Panc1 (cell line): ENCODE measurements around the gene SLC25A6. TPM values are rescaled to one million over a fixed set of nuclear protein-coding genes. Genes with fewer than 3 reads are reported as not detected.

Source experiments
- ATAC-seq: fragments of 200-7000 bp; cut with Tn5 transposase; 2 replicates; pipeline ENCODE4 v1.9.1; 2020; ENCODE audit warnings: mild to moderate bottlenecking, moderate library complexity
- BruUV-seq: library from RNA; stranded (reverse); fragments of 400-500 nt; replicated peaks from 2 replicates; lab custom pipeline; 2021; lab: Mats Ljungman, UMichigan
- CTCF ChIA-PET: fragments of 300-600 bp; sonication (Branson Sonifier 250); formaldehyde crosslinking; loops from one replicate; lab custom pipeline; 2022; ENCODE audit warnings: antibody characterized with exemption; lab: Charles Lee
- POLR2A ChIA-PET: fragments of 300-600 bp; sonication (Branson Sonifier 250); formaldehyde crosslinking; loops from one replicate; lab custom pipeline; 2022; ENCODE audit warnings: antibody characterized with exemption; lab: Charles Lee
- DNase-seq: peaks from one replicate; pipeline ENCODE4 v3.0.0-alpha.2; 2010; ENCODE audit warnings: low read depth, low spot score
- H3K27ac ChIP-seq: 2 replicates; pipeline ENCODE4 v1.5.1; 2011; ENCODE audit warnings: mild to moderate bottlenecking, low read length, inconsistent platforms
- H3K27me3 ChIP-seq: fragments of 200-500 bp; sonication (Bioruptor generic); 2 replicates; pipeline ENCODE4 v1.6.0; 2014; ENCODE audit warnings: low read length, inconsistent platforms; ENCODE audit not compliant: control insufficient read depth, insufficient read depth
- H3K36me3 ChIP-seq: fragments of 200-500 bp; sonication (Bioruptor generic); 2 replicates; pipeline ENCODE4 v1.5.1; 2014; ENCODE audit warnings: inconsistent platforms, mild to moderate bottlenecking, low read length, moderate library complexity; ENCODE audit not compliant: control insufficient read depth, insufficient read depth
- H3K4me1 ChIP-seq: 2 replicates; pipeline ENCODE4 v1.5.1; 2011; ENCODE audit warnings: inconsistent platforms, mild to moderate bottlenecking, low read length, moderate library complexity; ENCODE audit not compliant: control insufficient read depth, insufficient read depth
- H3K4me3 ChIP-seq, 2 experiments: 2 replicates each; pipeline ENCODE4 v1.5.1; 2011 to 2012; ENCODE audit warnings: low read depth in 2 of 2, low read length in 2 of 2, mild to moderate bottlenecking in 2 of 2, inconsistent platforms in 1 of 2, moderate library complexity in 1 of 2
- H3K9me3 ChIP-seq: fragments of 200-500 bp; sonication (Bioruptor generic); 2 replicates; pipeline ENCODE4 v1.5.1; 2014; ENCODE audit warnings: low read depth, mild to moderate bottlenecking, inconsistent platforms, low read length, moderate library complexity; ENCODE audit not compliant: control insufficient read depth, insufficient read depth
- POLR2AphosphoS5 ChIP-seq: IDR thresholded peaks from 2 replicates; pipeline ENCODE4 v1.6.1; 2012; ENCODE audit warnings: mild to moderate bottlenecking, low read depth, low read length, moderate library complexity
- REST ChIP-seq, 2 experiments: IDR thresholded peaks; 2 replicates each; pipeline ENCODE4 v1.6.1; 2011 to 2012; ENCODE audit warnings: low read depth in 2 of 2, control low read depth in 1 of 2, low read length in 1 of 2, mild to moderate bottlenecking in 1 of 2, moderate library complexity in 1 of 2; ENCODE audit not compliant: insufficient read depth in 1 of 2
- SIN3A ChIP-seq: IDR thresholded peaks from 2 replicates; pipeline ENCODE4 v1.6.1; 2012; ENCODE audit warnings: low read depth, mild to moderate bottlenecking, low read length, moderate library complexity, borderline replicate concordance; ENCODE audit not compliant: insufficient read depth
- TCF7L2 ChIP-seq: IDR thresholded peaks from 2 replicates; pipeline ENCODE4 v1.6.1; 2011; ENCODE audit warnings: mild to moderate bottlenecking, low read depth, low read length, inconsistent platforms
- in situ Hi-C: cut with HindIII; loops from 2 replicates; pipeline ENCODE4 v1.10.0; 2016; ENCODE audit warnings: low sequenced_read_pairs, low pct_unique_long_range_greater_than_20kb
- intact Hi-C: fragments of 100-400 bp; cut with micrococcal nuclease; formaldehyde crosslinking; loops from one replicate; pipeline ENCODE4 v1.10.0; 2022; ENCODE audit not compliant: unreplicated experiment
- total RNA-seq: library from RNA; stranded (reverse); gene quantifications from one replicate; pipeline ENCODE4 v1.2.1, GENCODE V29; 2021; ENCODE audit not compliant: unreplicated experiment
- TF ChIP-seq, protein P1 (sequence below): fragments of 450-650 bp; IDR thresholded peaks from 2 replicates; pipeline ENCODE4 v1.5.1; 2017; ENCODE audit warnings: mild to moderate bottlenecking

The SLC25A6 gene
- total RNA-seq, 1 experiment from 2014 or later, result 125 TPM

DNA sequence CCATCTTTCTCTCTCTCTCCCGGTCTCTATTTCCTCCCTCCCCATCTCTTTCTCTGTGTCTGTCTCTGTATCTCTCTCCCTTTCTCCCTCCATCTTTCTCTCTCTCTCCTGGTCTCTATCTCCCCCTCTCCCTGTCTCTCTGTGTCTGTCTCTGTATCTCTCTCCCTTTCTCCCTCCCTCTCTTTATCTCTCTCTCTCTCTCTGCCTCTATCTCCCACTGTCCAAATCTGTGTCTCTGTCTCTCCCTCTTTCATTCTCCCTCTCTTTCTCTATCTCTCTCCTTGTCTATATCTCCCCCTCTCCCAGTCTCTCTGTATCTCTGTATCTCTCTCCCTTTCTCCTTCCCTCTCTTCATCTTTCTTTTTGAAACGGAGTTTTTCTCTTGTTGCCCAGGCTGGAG is 31.7 kb downstream of the SLC25A6 start:
- in situ Hi-C loops (no loop called here), intact Hi-C loops (no loop called here)
- no peaks in the 10 kb centered on the region for H3K36me3 ChIP-seq
- TF ChIP-seq, protein P1, sequence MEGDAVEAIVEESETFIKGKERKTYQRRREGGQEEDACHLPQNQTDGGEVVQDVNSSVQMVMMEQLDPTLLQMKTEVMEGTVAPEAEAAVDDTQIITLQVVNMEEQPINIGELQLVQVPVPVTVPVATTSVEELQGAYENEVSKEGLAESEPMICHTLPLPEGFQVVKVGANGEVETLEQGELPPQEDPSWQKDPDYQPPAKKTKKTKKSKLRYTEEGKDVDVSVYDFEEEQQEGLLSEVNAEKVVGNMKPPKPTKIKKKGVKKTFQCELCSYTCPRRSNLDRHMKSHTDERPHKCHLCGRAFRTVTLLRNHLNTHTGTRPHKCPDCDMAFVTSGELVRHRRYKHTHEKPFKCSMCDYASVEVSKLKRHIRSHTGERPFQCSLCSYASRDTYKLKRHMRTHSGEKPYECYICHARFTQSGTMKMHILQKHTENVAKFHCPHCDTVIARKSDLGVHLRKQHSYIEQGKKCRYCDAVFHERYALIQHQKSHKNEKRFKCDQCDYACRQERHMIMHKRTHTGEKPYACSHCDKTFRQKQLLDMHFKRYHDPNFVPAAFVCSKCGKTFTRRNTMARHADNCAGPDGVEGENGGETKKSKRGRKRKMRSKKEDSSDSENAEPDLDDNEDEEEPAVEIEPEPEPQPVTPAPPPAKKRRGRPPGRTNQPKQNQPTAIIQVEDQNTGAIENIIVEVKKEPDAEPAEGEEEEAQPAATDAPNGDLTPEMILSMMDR, result no peak
- TF ChIP-seq SIN3A, result no peak
- TF ChIP-seq REST (IDR thresholded peaks at IDR 0.05; ENCODE audit: insufficient read depth in 1 of 2, low read depth in 2 of 2, low read length in 1 of 2), result no peak
- TF ChIP-seq TCF7L2, result no peak
- TF ChIP-seq POLR2AphosphoS5, result no peak
- no TSS peak for BruUV-seq
- no peak overlapping the region for H3K4me3 ChIP-seq
- no peak overlapping the region for H3K27ac ChIP-seq
- no peaks in the 10 kb centered on the region for H3K27me3 ChIP-seq
- ChIA-PET CTCF (no interaction called here), POLR2A (no interaction called here)
- no peaks in the 10 kb centered on the region for H3K9me3 ChIP-seq
- DNase-seq, result no peak
- no peaks in the 10 kb centered on the region for H3K4me1 ChIP-seq
- ATAC-seq, result no peak

GRCh38 chrX:1359477-1359873 is 32.4 kb downstream of the SLC25A6 start:
- Histone ChIP-seq H3K4me1 (no peaks in the 10 kb centered on the region), H3K4me3 (no peak overlapping the region), H3K36me3 (no peaks in the 10 kb centered on the region), H3K27ac (no peak overlapping the region), H3K27me3 (no peaks in the 10 kb centered on the region), H3K9me3 (no peaks in the 10 kb centered on the region)
- no peak for ATAC-seq
- no TSS peak for BruUV-seq
- in situ Hi-C loops, result no loop called here
- CTCF ChIA-PET, result no interaction called here
- TF ChIP-seq SIN3A (no peak), POLR2AphosphoS5 (no peak), TCF7L2 (no peak), REST (IDR thresholded peaks at IDR 0.05; ENCODE audit: insufficient read depth in 1 of 2, low read depth in 2 of 2, low read length in 1 of 2) (no peak)
- TF ChIP-seq, protein P1, result no peak
- POLR2A ChIA-PET, result no interaction called here
- no peak for DNase-seq
- intact Hi-C loops, result no loop called here
